Right lobe of liver (tissue), 6 donors: ENCODE measurements around the gene EXOC4. TPM values are rescaled to one million over a fixed set of nuclear protein-coding genes. Genes with fewer than 3 reads are reported as not detected.
"Not testable (repeated sequence)": the region's sequence is repeated elsewhere in the genome, so short reads cannot be mapped to it uniquely, and the experiment has no call there.

Source experiments
- ATAC-seq, 4 donors: fragments of 200-7000 bp; cut with Tn5 transposase; one replicate each; pipeline ENCODE4 v1.9.1; 2020; ENCODE audit warnings: mild to moderate bottlenecking in 4 of 4, moderate library complexity in 4 of 4
- DNase-seq, 3 donors: peaks; one replicate each; pipeline ENCODE4 v3.0.0-alpha.2; 2020
- H3K27ac ChIP-seq, 3 donors: fragments of 200-600 bp; one replicate each; pipeline ENCODE4 v1.8.0; 2022
- H3K27me3 ChIP-seq, 2 donors: fragments of 200-600 bp; one replicate each; pipeline ENCODE4 v1.8.0; 2022
- H3K36me3 ChIP-seq, 4 donors: fragments of 200-600 bp; sonication (generic) in 1 of 4; one replicate each; pipeline versions ENCODE4 v1.5.1 to v1.8.0; 2017 to 2022; ENCODE audit warnings: control low read depth in 1 of 4
- H3K4me1 ChIP-seq, 4 donors: fragments of 200-600 bp; sonication (generic) in 1 of 4; one replicate each; pipeline versions ENCODE4 v1.5.1 to v1.8.0; 2017 to 2022; ENCODE audit warnings: control low read depth in 1 of 4
- H3K4me3 ChIP-seq, 3 donors: fragments of 200-600 bp; one replicate each; pipeline ENCODE4 v1.8.0; 2022
- H3K9me3 ChIP-seq, 4 donors: fragments of 200-600 bp; sonication (generic) in 1 of 4; one replicate each; pipeline versions ENCODE4 v1.5.1 to v1.8.0; 2017 to 2022; ENCODE audit warnings: control low read depth in 1 of 4
- POLR2A ChIP-seq: fragments of 450-650 bp; IDR thresholded peaks from one replicate; pipeline ENCODE4 v1.6.1; 2017; ENCODE audit warnings: antibody characterized with exemption, mild to moderate bottlenecking
- WGBS: methylation state at CpG from one replicate; pipeline ENCODE4 v1.1.6; 2018; ENCODE audit warnings: low coverage, low lambda C conversion rate; ENCODE audit not compliant: insufficient coverage; ENCODE audit errors: missing lambda C conversion rate; 5-methylcytosine and 5-hydroxymethylcytosine counted together
- intact Hi-C, 2 donors: fragments of 100-400 bp; cut with DNase I; formaldehyde crosslinking; loops; one replicate each; pipeline versions ENCODE4 v1.11.2 to v1.14.1; 2022
- total RNA-seq, 6 experiments: library from RNA; depleted of rRNA in 2 of 6; stranded (reverse); fragments of >200 nt in 2 of 6; fragmentation: NEBNext Ultra II Directional in 3 of 6; extraction: Animal tissue kit (Norgen Biotek cat#: 25700) in 3 of 6; gene quantifications; one replicate each; pipeline versions ENCODE4 v1.1.0 to v1.2.4, GENCODE V29; 2016 to 2023
- TF ChIP-seq, protein P1 (sequence below), 4 donors: fragments of 200-600 bp in 3 of 4; fragments of 450-650 bp in 1 of 4; IDR thresholded peaks; one replicate each; pipeline versions ENCODE4 v1.5.1 to v1.8.0; 2016 to 2022; ENCODE audit warnings: antibody characterized with exemption in 4 of 4, mild to moderate bottlenecking in 2 of 4
- donor health status: DM: no; HTN: yes; CAD: no.
- donor health status: DM: no; HTN: no; CAD: no.
- donor health status: DM: no; HTN: no; CAD: no.
- donor health status: DM: no; HTN: yes; CAD: no.
- donor health status: DM: no; HTN: yes; CAD: no.

The EXOC4 gene
- total RNA-seq, 6 experiments from 2014 or later = 23.7 to 33.5 (median 30.0) TPM

DNA sequence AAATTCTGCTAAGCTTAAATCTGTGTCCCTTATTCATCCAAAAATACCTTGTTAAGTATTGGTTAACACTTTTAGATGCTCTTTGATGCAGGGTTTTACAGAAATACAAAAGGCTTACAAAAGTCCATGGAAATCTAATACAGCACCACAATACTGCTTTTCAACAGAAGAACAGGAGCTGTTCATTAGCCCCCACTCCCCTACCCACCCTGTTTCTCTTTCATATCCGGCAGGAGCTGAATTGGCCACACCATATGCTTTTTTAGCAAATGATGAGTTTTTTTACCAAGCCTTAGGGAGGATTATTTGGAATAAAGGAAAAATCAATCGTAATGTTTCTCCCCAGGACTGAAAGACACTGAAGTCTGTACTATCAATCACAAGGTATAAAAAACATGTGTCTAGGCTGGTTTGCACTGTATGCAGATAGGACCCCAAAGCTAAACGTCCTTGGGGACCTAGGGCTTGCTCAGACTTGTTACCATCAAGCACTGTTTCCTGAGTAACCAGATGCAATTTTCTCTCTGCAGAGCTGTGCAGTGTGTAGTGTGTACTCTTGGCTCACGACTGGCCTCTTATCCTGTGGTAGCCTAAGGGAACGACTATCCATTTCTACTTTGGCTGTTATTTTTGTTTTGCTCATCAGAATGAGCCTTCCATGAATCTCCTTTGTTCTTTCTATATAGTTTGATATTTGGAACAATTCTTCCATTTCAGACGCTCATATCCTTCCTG, 731.0 kb downstream of the EXOC4 start:
- H3K27ac ChIP-seq = no peak overlapping the region
- 81% methylated on average over 5 of the region's 6 CpGs for WGBS
- no peak overlapping the region for H3K4me3 ChIP-seq
- H3K27me3 ChIP-seq = no peaks in the 10 kb centered on the region
- no peaks in the 10 kb centered on the region for H3K36me3 ChIP-seq
- DNase-seq (no peak), ATAC-seq (no peak)
- no peaks in the 10 kb centered on the region for H3K4me1 ChIP-seq
- no peaks in the 10 kb centered on the region for H3K9me3 ChIP-seq
- intact Hi-C loops = no loop called here
- TF ChIP-seq, protein P1, sequence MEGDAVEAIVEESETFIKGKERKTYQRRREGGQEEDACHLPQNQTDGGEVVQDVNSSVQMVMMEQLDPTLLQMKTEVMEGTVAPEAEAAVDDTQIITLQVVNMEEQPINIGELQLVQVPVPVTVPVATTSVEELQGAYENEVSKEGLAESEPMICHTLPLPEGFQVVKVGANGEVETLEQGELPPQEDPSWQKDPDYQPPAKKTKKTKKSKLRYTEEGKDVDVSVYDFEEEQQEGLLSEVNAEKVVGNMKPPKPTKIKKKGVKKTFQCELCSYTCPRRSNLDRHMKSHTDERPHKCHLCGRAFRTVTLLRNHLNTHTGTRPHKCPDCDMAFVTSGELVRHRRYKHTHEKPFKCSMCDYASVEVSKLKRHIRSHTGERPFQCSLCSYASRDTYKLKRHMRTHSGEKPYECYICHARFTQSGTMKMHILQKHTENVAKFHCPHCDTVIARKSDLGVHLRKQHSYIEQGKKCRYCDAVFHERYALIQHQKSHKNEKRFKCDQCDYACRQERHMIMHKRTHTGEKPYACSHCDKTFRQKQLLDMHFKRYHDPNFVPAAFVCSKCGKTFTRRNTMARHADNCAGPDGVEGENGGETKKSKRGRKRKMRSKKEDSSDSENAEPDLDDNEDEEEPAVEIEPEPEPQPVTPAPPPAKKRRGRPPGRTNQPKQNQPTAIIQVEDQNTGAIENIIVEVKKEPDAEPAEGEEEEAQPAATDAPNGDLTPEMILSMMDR (IDR thresholded peaks at IDR 0.05) = no peak
- no peak for TF ChIP-seq POLR2A

DNA sequence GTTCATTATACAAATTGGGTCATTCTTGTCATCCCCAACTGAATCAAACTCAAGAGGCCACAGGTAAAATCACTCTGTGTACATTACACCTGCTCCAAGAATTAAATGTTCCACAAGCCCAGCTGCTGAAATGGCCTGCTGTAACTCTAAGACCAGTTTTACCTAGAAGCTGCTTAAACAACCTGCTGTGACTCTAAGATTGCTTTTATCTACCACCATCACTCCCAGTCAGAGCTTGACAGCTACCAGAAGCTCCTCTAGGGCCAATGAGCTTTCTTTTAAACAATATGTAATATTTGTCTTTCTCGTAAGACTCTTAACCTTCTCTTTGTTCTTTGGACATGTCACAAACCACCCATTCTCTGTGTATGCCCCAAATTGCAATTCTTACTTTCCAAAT, 732.4 kb downstream of the EXOC4 start:
- Histone ChIP-seq H3K4me1 (no peaks in the 10 kb centered on the region), H3K36me3 (no peaks in the 10 kb centered on the region), H3K4me3 (no peak overlapping the region), H3K27ac (no peak overlapping the region), H3K9me3 (no peaks in the 10 kb centered on the region), H3K27me3 (no peaks in the 10 kb centered on the region)
- TF ChIP-seq, protein P1 (IDR thresholded peaks at IDR 0.05) = no peak
- TF ChIP-seq POLR2A = no peak
- ATAC-seq (no peak), DNase-seq (no peak)
- WGBS = 80% methylated on average over 1 of the region's 1 CpG
- intact Hi-C loops = no loop called here

DNA sequence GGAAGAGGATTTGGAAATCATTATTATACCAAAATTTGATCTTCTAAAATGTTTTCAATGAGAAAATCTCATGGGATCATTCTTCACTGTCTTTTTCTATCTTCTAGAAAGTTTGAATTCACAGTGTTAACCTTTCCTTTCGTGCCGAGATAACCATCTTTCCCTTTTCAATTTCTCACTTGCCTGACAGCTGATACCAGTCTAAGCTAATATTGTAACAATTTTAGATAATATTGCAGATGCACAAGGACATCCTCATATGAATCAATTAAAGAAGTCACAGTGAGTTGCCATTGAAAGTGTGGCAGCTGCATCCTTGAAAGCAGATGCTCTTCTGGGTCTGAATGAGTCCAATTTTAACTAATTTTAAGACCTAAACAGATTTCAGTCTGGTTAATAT, 734.7 kb downstream of the EXOC4 start:
- TF ChIP-seq, protein P1 (IDR thresholded peaks at IDR 0.05) = no peak
- TF ChIP-seq POLR2A = no peak
- 50% methylated on average over 2 of the region's 2 CpGs for WGBS

DNA sequence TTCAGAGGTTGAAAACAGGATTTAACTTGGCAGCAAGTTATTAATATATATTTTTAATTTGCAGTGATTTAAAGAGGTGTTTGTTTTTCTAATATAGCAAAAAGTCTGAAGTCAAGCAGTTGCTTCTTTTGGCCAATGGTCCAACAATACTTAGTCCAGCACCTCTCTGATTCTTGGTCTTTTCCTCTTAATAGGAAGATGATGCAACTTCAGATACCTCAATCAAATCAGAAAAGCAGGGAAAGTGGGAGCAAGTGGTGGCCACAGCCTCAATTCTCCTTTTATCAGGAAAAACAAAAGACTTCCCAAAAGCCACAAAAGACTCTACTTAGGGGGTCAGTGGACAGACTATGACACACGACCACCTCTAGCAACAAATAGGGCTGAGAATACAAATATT, 740.7 kb downstream of the EXOC4 start:
- Histone ChIP-seq H3K36me3 (peaks cover 0 to 4% (median 0%) of the 10 kb centered on the region in 4 donors), H3K9me3 (no peaks in the 10 kb centered on the region), H3K4me1 (no peaks in the 10 kb centered on the region), H3K4me3 (no peak overlapping the region), H3K27ac (no peak overlapping the region), H3K27me3 (no peaks in the 10 kb centered on the region)
- ATAC-seq (no peak), DNase-seq (no peak)
- TF ChIP-seq, protein P1 (IDR thresholded peaks at IDR 0.05) = no peak
- TF ChIP-seq POLR2A = no peak
- 100% methylated on average over 1 of the region's 1 CpG for WGBS
- intact Hi-C loops = no loop called here

More for the DNA sequence above, 734.7 kb downstream of the EXOC4 start:
- Histone ChIP-seq H3K36me3 (no peaks in the 10 kb centered on the region), H3K27me3 (no peaks in the 10 kb centered on the region), H3K9me3 (no peaks in the 10 kb centered on the region), H3K4me1 (no peaks in the 10 kb centered on the region), H3K4me3 (no peak overlapping the region), H3K27ac (no peak overlapping the region)
- DNase-seq (no peak), ATAC-seq (no peak)
- intact Hi-C loops = no loop called here

DNA sequence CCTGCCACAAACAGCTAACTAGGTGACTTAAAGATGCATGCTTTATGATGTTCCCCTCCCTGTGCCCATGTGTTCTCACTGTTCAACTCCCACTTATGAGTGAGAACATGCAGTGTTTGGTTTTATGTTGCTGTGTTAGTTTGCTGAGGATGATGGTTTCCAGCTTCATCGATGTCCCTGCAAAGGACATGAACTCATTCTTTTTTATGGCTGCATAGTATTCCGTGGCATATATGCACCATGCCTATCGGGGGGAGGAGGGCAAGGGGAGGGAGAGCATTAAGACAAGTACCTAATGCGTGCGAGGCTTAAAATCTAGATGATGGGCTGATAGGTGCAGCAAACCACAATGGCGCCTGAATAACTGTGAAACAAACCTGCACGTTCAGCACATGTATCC, 741.2 kb downstream of the EXOC4 start:
- H3K27me3 ChIP-seq, H3K9me3 ChIP-seq, H3K4me1 ChIP-seq, intact Hi-C loops, ATAC-seq, H3K36me3 ChIP-seq, DNase-seq, H3K4me3 ChIP-seq, H3K27ac ChIP-seq: not testable (repeated sequence)
- WGBS = 97% methylated on average over 7 of the region's 7 CpGs
